GM15510 (cell line): ENCODE measurements around the gene ATP9A.

Experiments
- POLR2A ChIP-seq: IDR thresholded peaks from 3 replicates; pipeline ENCODE4 v1.6.1; 2011; ENCODE audit warnings: borderline replicate concordance; ENCODE audit not compliant: insufficient read length; ENCODE audit errors: extremely low read depth

ATP9A gene

GRCh38 chr20:51569815-51570738, 198.1 kb downstream of the ATP9A start:
- no peak for TF ChIP-seq POLR2A

- no peak for TF ChIP-seq POLR2A
Measured at GRCh38 chr20:51567622-51568021, 200.6 kb downstream of the ATP9A start.

GRCh38 chr20:51566594-51566993, 201.6 kb downstream of the ATP9A start:
- TF ChIP-seq POLR2A: no peak

- no peak for TF ChIP-seq POLR2A
Measured at GRCh38 chr20:51565298-51566144, 202.7 kb downstream of the ATP9A start.

GRCh38 chr20:51563486-51564332, 204.5 kb downstream of the ATP9A start:
- no peak for TF ChIP-seq POLR2A

- TF ChIP-seq POLR2A: no peak
Measured at GRCh38 chr20:51563174-51563485, 205.1 kb downstream of the ATP9A start.

- TF ChIP-seq POLR2A: no peak
Measured at GRCh38 chr20:51562332-51563173, 205.6 kb downstream of the ATP9A start.

GRCh38 chr20:51562027-51562331, 206.2 kb downstream of the ATP9A start:
- no peak for TF ChIP-seq POLR2A

- no peak for TF ChIP-seq POLR2A
Measured at GRCh38 chr20:51560550-51561307, 207.5 kb downstream of the ATP9A start.

GRCh38 chr20:51560042-51560441, 208.1 kb downstream of the ATP9A start:
- TF ChIP-seq POLR2A: no peak

- TF ChIP-seq POLR2A: no peak
Measured at GRCh38 chr20:51554538-51555165, 213.5 kb downstream of the ATP9A start.

- no peak for TF ChIP-seq POLR2A
Measured at GRCh38 chr20:51553897-51554486, 214.2 kb downstream of the ATP9A start.

- no peak for TF ChIP-seq POLR2A
Measured at GRCh38 chr20:51551186-51551585, 217.0 kb downstream of the ATP9A start.

GRCh38 chr20:51549474-51549873, 218.7 kb downstream of the ATP9A start:
- no peak for TF ChIP-seq POLR2A
